GM18526 (cell line): ENCODE data around the gene NHLH2.

Experiments
- POLR2A ChIP-seq: IDR thresholded peaks from 3 replicates; pipeline ENCODE4 v1.6.1; 2011; ENCODE audit not compliant: insufficient read length; ENCODE audit errors: extremely low read depth

NHLH2 gene

DNA sequence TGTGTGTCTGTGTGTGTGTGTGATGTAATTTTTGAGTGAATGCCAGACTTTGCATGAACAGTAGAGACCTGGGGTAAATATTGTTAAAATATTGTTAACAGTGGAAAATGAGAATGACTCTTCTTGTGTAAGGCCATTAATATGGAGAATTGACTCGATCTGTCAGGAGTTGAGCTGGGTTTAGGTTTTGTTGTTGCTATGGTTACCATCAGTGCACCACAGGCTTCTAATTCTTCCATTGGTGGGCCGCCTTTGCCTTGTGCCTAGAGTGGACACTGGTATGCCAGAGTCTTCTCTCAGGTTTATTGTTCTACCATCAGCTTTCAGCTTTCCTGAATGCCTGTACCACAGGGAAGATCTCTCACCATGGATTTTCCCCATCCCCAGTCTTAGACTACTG is 10.0 kb upstream of the NHLH2 start:
- no peak for TF ChIP-seq POLR2A

DNA sequence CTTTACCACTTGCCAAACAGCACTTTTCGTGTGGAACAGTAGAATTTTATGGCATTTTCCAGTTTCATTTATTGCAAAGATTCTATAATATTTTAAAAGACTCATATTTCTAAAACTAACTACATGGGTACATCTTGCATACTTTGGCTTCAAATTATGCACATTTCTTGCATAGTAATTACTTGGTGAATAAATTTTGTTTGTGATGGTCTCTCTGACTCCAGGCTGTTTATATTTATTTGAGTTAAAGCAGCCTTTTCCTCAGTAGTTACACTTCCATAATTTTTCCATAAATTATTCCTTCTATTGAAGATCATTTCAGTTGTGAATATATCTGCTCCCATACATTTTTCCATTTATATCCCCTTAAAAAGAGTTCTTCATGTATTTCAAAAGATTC is 6.9 kb upstream of the NHLH2 start:
- TF ChIP-seq POLR2A, result no peak

DNA sequence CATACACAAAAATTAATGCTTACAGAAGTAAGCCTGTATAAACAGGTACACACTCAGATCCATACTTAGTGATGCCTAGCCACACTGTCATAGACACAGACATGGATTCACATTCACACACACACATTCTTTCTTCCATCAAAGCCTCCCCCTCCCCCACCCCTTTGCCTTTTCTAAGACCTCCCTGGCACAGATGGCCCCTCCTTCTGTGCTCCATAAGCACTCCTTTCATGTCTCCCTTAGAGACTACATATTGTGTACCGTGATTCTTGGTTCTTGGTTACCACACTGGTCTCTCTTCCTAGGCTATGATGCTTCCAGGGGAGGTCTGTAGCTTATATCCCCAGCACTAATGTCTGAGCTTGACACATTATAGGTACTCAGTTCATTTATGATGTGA is 2.0 kb upstream of the NHLH2 start:
- no peak for TF ChIP-seq POLR2A

DNA sequence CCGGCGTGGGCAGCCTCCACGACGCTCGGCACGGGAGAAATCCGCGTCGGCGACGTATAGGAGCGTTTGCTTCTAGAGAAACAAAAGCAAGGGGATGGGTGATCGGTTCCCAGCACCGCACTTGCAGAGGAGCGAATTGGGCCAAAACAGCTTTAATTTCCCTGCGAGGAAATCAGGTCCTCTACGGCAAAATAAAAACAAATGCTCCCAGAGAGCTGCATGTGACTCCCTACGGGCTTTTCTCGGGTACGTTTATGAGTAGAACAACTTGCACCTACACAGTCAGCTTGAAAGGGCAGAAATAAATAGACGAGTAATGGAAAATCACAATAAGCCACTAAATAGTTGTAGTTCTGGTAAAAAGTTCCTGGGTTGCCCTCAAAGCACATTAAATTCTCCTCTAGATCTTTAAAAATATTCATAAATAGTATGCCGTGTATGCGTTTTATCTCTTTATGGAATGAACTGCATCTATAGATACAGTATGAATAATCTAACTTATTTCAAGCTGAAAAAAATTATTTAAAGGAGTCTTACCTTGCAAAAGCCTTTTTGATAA is 1.2 kb downstream of the NHLH2 start:
- no peak for TF ChIP-seq POLR2A

DNA sequence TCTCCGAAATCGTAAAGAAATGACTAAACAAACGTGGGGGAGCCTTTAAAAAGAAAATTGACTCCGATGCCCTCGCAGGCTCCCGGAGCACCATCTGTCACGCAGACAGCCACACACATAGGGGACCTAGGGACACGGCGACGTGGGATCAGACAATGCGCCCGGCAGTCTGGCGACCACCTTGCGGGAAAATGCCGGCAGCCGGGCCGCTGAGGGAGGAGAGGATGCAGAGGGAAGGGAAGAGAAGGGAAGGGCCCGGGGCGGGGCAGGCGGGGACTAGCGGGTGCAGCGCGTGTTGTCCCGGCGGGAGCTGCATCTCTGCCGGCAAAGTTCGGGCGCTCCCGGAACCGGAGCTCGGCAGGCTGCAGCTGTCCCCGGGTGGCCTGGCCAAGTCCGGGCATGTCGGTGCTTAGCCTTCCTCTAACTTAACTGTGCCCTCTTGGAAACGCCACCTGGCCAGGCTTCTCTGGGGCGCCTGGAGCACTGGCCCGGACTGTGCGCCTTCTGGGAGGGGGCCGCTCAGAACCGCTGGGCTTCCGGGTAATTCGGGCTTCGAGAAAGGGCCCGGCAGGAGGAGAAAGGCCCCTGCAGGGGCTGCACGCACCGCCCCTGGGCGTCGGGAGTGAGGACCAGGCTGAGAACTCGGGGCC is 1.8 kb downstream of the NHLH2 start:
- TF ChIP-seq POLR2A, result no peak

DNA sequence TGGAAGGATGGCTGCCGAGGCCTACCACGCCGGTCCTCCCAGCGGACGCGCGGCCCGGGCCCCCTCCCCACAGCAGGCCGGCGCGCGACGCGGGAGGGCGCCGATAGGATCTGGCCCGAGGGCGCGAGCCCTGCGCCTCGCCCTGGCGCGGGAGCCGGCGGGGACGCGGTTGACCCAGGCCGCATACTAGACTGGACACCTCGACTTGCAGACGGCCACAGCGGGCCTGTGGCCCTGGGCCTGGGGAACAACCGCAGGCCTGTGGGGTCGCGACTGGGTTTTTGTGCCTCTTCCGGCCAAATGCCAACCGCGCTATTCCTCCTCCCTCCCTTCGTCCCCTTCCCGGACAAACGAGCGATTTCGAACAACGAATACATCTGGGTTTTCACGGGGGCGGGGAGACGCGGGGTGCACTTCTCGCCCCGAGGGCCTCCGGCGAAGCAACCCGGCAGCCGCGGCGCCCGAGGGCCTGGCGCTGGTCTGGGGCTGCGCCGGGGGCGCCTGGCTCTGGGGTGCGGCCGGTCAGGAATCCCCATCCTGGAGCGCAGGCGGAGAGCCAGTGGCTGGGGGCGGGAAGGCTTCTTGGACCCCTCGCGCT is 2.4 kb downstream of the NHLH2 start:
- TF ChIP-seq POLR2A, result no peak

DNA sequence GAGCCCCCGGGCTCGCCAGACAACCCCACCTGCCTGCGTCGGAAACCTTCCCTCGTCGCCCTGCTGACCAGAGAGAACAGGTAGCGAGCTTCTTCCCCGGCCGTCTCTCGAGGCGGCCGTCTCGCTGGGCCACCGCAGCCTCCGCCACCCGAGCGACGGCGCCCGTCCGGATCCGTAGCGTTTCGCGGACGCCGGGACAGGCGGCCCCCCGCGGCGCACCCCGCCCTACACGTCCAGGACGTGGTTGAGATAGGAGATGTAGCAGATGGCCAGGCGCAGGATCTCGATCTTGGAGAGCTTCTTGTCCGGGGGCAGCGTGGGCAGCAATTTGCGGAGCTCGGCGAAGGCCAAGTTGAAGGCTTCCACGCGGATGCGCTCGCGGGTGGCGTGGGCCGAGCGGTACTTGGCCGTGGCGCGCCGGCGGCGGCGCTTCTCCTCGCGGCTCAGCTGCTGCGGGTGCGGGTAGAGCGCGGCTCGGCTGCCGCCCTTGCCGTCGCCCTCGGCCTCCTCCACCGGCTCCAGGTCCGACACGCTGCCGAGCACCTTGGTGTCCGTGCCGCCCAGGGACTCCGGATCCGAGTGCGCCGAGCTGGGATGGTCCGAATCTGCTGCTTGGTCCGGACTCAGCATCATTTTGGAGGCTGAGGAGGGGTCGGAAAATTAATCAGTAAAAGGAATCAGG is 3.0 kb downstream of the NHLH2 start:
- TF ChIP-seq POLR2A, result no peak

DNA sequence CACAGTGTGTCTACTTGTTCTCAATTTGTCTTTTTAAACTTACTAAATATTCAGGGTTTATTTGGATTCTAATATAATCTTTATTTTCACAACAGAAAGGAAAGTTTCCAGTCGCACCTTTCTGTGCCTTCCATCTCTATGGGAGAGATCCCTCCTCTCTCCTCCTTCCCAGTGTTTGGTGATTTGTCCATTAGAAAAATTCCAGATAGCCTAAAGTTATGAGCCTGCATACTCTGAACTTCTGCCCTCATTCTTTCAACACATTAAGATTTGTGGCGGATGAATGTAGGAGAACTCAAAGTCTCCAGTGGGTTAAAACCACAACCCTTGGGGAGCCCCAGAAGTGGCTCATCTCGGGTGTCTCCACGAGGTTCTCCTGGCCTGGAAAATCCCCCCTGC is 3.6 kb downstream of the NHLH2 start:
- no peak for TF ChIP-seq POLR2A

DNA sequence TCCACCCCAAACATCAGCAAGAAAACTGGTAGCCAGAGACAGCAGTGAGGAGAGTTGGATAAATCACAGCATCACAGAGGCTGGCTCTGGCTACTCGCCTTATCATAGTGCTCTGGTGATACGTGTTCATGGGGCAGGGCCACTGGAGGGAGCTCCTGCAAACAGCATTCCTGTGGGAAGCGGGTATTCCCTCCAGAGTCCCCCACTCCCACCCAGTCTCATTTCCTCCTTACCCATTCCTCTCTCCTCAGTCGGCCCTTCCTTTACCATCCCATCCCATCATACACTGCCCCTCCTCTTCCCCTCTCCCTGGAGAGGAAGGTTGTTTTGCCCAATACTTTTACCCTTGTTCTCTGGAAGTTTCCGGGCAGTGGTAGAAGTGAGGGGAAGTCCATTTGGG is 7.1 kb downstream of the NHLH2 start:
- TF ChIP-seq POLR2A, result no peak

DNA sequence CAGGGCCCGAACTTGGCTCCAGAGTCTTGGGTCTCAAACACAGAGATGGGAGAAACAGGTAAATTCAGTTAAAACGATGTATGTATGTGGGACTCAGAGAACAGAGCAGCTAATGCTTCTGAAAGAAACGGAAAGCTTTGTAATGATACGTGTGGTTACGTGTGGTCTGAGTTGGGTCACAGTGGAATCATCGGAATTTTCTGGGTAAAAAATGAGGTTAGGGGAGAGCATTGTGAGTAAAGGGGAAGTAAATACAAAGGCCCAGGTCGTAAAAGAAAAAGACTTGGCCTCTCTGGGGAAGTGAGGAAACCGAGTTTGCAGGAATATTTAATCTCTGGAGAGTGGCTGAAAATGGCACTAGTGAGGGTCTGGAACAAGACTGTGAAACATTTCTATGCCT is 8.3 kb downstream of the NHLH2 start:
- TF ChIP-seq POLR2A, result no peak

DNA sequence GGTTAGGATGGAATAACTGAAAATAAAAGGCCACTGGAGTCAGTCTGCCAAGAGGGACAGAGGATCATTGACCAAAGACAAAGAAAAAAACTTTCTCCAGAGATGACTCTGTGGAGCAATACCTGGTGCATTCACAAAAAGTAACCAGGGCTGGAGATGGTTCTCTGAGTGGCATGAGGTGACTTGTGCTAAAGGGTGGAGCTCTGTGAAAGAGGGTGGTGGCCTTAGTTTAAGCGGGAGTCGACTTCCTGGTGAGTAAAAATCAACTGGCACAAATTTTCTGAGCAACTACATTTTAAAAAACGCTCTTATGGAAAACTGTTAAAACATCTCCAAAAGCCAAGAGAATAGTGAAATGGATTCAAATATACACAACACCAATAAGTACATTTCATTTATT is 10.0 kb downstream of the NHLH2 start:
- TF ChIP-seq POLR2A, result no peak

DNA sequence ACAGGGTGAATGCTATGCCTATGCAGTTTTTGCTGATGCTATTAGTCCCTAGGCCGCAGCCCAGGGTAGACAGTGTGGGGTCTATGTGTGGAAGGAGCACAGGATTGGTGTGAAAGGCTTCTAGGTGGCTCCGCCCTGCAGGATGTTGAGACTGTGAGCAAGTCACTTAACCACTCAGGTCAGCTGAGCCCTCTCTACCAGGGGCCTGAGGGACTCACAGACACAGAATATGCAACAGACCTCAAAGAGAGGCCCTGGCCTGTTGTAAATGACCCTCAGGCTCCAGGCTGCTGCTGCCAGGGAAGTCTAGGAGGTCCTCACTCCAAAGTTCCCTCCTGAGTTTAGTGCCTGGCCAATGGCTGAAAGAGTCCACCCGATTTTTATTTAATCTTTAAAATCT is 11.0 kb downstream of the NHLH2 start:
- no peak for TF ChIP-seq POLR2A

DNA sequence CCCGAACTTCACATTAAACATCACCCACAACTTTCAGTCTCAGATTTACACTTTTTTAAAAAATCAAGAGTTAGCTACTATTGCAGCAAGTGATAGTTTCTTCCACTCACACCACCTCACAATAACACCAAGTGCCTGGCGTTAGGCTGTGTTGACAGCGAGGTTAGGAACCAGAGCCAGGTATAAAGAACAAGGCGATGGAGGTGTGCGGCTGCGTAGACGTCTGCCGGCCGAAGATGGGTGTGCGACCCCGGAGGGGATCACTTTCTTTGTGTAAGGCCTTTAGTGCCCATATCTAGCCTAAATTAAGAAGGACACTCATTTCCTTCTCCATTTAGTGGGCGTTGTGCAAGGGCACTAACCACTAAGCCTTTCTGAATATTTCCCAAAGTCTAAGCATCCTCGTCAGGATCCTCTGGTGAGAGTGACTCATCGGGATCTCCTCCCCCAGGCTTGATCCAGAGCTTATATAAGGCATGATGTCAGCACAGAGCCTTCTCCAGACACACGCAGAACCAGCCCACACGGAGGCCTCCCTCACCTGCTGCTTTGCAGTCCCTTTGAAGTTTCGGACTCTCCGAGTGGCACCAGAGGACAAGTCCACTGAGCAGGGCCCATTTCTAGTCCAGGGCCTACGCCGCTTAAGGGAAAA is 11.8 kb downstream of the NHLH2 start:
- TF ChIP-seq POLR2A, result no peak

DNA sequence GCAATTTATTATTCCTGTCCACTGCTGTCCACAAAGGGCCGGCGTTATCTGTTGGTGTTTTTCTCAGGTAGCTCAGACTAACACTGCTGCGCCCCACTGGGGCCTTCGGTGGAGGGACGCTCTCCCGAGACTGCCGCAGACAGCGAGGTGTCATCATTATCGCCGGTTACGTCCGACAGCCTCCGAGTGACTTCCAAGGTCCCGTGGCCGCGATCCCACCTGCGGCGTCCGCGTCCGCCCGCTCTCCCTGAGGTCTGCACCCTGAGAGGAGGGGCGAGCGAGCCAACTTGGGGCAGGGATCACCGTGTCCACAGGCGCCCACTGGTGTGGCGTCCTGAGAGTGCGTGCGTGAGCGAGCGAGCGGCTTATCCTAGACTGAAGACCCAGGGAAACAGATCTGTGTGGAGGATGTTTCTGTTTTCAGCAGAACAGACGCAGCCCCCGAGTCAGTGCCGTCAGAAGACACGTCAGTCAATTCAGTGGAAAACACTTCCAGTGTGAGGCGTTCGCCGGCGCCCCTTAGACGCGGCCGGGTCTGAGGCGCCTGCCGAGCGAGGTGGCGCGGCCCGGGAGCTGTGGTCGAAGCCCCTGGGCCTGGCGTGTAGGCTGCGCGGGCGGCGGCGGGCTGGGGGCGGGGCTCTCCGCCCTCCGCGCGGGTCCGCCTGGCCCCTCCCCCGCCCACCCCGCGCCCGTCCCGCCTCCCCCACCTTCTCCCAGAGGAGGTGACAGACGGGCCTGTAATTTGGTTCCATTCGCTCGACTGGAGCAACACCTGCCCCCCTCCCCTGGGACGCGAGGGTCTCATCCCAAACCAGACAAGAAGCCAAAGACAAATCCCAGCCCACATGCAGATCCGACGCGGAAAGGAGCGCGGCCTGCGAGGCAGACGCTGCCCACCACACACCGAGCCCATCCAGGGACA is 12.6 kb downstream of the NHLH2 start:
- TF ChIP-seq POLR2A, result no peak
